ENCODE data around the gene NID1.

The NID1 gene

DNA sequence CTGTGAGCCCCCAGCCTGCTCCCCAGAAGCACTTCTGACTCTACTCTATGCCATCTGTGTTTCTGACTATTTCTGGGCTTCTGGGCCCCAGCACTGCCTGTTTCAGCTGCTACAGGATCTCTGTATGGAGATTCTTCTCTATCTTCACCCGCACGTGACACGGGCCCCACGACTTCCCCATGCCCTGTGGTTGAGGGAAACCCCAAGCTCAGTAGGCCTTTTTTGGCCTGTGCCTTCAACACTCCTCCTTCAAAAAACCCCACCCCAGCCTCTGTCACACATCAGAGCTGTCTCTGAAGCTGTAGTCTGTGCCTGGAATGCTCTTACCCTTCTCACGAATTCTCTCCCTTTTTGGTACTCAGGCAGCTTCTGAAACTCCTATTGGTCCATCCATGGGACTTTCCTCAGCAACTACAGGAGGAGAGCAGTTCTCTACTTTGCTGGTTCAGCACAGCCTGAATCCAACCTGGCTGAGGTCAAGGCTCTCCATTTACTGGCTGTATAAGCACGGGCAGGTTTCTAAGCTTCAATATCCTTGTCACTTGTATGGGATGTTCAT is 2.0 kb upstream of the NID1 start:
- Histone ChIP-seq H3K9me3 (ENCODE audit: insufficient read depth, low read length, severe bottlenecking) (no peaks in the 10 kb centered on the region), H3K27ac (ENCODE audit: low read length) (no peak overlapping the region), H4K20me1 (ENCODE audit: insufficient read depth, low read length) (no peaks in the 10 kb centered on the region), H3K36me3 (ENCODE audit: insufficient read depth, low read length) (no peaks in the 10 kb centered on the region), H2AFZ (ENCODE audit: low read depth, low read length) (no peak overlapping the region), H3K4me3 (ENCODE audit: low read depth in 1 of 2, low read length in 2 of 2) (no peak overlapping the region), H3K4me1 (ENCODE audit: insufficient read depth, low read length) (no peaks in the 10 kb centered on the region), H3K79me2 (ENCODE audit: insufficient read depth, low read length) (no peaks in the 10 kb centered on the region), H3K27me3 (ENCODE audit: insufficient read depth, low read length, poor library complexity) (no peaks in the 10 kb centered on the region), H3K4me2 (ENCODE audit: insufficient read depth, low read length) (no peak overlapping the region), H3K9ac (ENCODE audit: low read depth, low read length) (no peak overlapping the region)
- TF ChIP-seq, protein P1, sequence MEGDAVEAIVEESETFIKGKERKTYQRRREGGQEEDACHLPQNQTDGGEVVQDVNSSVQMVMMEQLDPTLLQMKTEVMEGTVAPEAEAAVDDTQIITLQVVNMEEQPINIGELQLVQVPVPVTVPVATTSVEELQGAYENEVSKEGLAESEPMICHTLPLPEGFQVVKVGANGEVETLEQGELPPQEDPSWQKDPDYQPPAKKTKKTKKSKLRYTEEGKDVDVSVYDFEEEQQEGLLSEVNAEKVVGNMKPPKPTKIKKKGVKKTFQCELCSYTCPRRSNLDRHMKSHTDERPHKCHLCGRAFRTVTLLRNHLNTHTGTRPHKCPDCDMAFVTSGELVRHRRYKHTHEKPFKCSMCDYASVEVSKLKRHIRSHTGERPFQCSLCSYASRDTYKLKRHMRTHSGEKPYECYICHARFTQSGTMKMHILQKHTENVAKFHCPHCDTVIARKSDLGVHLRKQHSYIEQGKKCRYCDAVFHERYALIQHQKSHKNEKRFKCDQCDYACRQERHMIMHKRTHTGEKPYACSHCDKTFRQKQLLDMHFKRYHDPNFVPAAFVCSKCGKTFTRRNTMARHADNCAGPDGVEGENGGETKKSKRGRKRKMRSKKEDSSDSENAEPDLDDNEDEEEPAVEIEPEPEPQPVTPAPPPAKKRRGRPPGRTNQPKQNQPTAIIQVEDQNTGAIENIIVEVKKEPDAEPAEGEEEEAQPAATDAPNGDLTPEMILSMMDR (IDR thresholded peaks at IDR 0.05; ENCODE audit: borderline replicate concordance, extremely low read depth, low read length, poor library complexity, severe bottlenecking): no peak
- TF ChIP-seq EZH2 (IDR thresholded peaks at IDR 0.05; ENCODE audit: borderline replicate concordance, low read depth, low read length, severe bottlenecking): no peak
- ATAC-seq (ENCODE audit: insufficient read depth, low read depth): peak; percentile 77
- DNase-seq: peak; percentile 33

DNA sequence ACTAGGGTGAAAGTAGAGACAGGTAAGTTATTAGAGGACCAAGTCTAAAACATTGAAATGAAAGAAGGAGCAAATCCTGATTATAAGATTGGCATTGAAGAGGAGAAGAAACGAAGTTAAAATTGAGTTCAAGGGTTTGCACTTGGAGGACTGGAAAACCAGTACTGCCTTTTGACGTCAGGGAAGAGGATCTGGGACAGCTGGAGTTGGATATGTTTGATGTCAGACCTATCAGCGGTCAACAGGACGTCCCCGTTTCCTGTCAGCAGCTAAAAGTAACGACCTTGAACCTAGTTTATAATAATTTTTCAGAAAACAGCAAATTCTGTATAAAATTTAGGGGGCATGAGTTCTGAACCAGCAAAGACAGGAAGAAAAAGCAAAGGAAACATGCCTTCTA is 1.2 kb upstream of the NID1 start:
- Histone ChIP-seq H3K27ac (ENCODE audit: low read length) (no peak overlapping the region), H3K36me3 (ENCODE audit: insufficient read depth, low read length) (no peaks in the 10 kb centered on the region), H3K4me2 (ENCODE audit: insufficient read depth, low read length) (no peak overlapping the region), H3K27me3 (ENCODE audit: insufficient read depth, low read length, poor library complexity) (no peaks in the 10 kb centered on the region), H3K9ac (ENCODE audit: low read depth, low read length) (no peak overlapping the region), H3K4me3 (ENCODE audit: low read depth in 1 of 2, low read length in 2 of 2) (no peak overlapping the region), H3K9me3 (ENCODE audit: insufficient read depth, low read length, severe bottlenecking) (no peaks in the 10 kb centered on the region), H3K79me2 (ENCODE audit: insufficient read depth, low read length) (no peaks in the 10 kb centered on the region), H3K4me1 (ENCODE audit: insufficient read depth, low read length) (no peaks in the 10 kb centered on the region), H4K20me1 (ENCODE audit: insufficient read depth, low read length) (no peaks in the 10 kb centered on the region), H2AFZ (ENCODE audit: low read depth, low read length) (no peak overlapping the region)
- ATAC-seq (ENCODE audit: insufficient read depth, low read depth) (no peak), DNase-seq (no peak)
- TF ChIP-seq EZH2 (IDR thresholded peaks at IDR 0.05; ENCODE audit: borderline replicate concordance, low read depth, low read length, severe bottlenecking): no peak
- TF ChIP-seq, protein P1 (IDR thresholded peaks at IDR 0.05; ENCODE audit: borderline replicate concordance, extremely low read depth, low read length, poor library complexity, severe bottlenecking): no peak

- H3K79me2 ChIP-seq (ENCODE audit: insufficient read depth, low read length): no peaks in the 10 kb centered on the region
- H3K9me3 ChIP-seq (ENCODE audit: insufficient read depth, low read length, severe bottlenecking): no peaks in the 10 kb centered on the region
- ATAC-seq (ENCODE audit: insufficient read depth, low read depth) (no peak), DNase-seq (no peak)
- no peak overlapping the region for H3K4me3 ChIP-seq (ENCODE audit: low read depth in 1 of 2, low read length in 2 of 2)
- no peaks in the 10 kb centered on the region for H3K4me1 ChIP-seq (ENCODE audit: insufficient read depth, low read length)
- no peaks in the 10 kb centered on the region for H3K36me3 ChIP-seq (ENCODE audit: insufficient read depth, low read length)
- H3K9ac ChIP-seq (ENCODE audit: low read depth, low read length): no peak overlapping the region
- H2AFZ ChIP-seq (ENCODE audit: low read depth, low read length): no peak overlapping the region
- no peaks in the 10 kb centered on the region for H3K27me3 ChIP-seq (ENCODE audit: insufficient read depth, low read length, poor library complexity)
- H4K20me1 ChIP-seq (ENCODE audit: insufficient read depth, low read length): no peaks in the 10 kb centered on the region
- no peak overlapping the region for H3K27ac ChIP-seq (ENCODE audit: low read length)
- H3K4me2 ChIP-seq (ENCODE audit: insufficient read depth, low read length): no peak overlapping the region
- TF ChIP-seq, protein P1 (IDR thresholded peaks at IDR 0.05; ENCODE audit: borderline replicate concordance, extremely low read depth, low read length, poor library complexity, severe bottlenecking): no peak
- TF ChIP-seq EZH2 (IDR thresholded peaks at IDR 0.05; ENCODE audit: borderline replicate concordance, low read depth, low read length, severe bottlenecking): no peak
Measured at GRCh38 chr1:236065509-236066005, 667 bp upstream of the NID1 start.
